Urinary bladder (tissue), 2 donors: Measurements from ENCODE around the gene PIGA. TPM values are rescaled to one million over a fixed set of nuclear protein-coding genes. Genes with fewer than 3 reads are reported as not detected.

Source experiments
- polyA plus RNA-seq: library from polyadenylated mRNA; stranded (reverse); fragments of 200-250 nt; gene quantifications from one replicate; pipeline ENCODE4 v1.2.3, GENCODE V29; 2013
- total RNA-seq: library from RNA; depleted of rRNA; stranded (reverse); fragments of >200 nt; gene quantifications from one replicate; pipeline ENCODE4 v1.2.3, GENCODE V29; 2014
- donor health status: healthy.

The PIGA gene
- total and polyA plus RNA-seq, 2 donors = 6.3 to 26.6 TPM

Other genes with a start within 250 kb of the PIGA start
- gene ASB9, start 65.4 kb downstream of the PIGA start, total RNA-seq = 3.4 TPM
- 2.0 TPM for gene ASB9, start 65.4 kb downstream of the PIGA start, polyA plus RNA-seq
- 0.74 TPM for gene ASB11, start 19.9 kb downstream of the PIGA start, total RNA-seq
- 0.05 TPM for gene ASB11, start 19.9 kb downstream of the PIGA start, polyA plus RNA-seq
- gene VEGFD, start 48.9 kb upstream of the PIGA start, total RNA-seq = 2.6 TPM
- gene VEGFD, start 48.9 kb upstream of the PIGA start, polyA plus RNA-seq = 0.94 TPM
- gene PIR, start 157.8 kb upstream of the PIGA start, total RNA-seq = 15.0 TPM
- gene PIR, start 157.8 kb upstream of the PIGA start, polyA plus RNA-seq = 27.8 TPM
- 4.8 TPM for gene BMX, start 165.3 kb upstream of the PIGA start, total RNA-seq
- gene BMX, start 165.3 kb upstream of the PIGA start, polyA plus RNA-seq = 3.3 TPM